ENCODE measurements around the gene SLC5A11. TPM values are rescaled to one million over a fixed set of nuclear protein-coding genes. Genes with fewer than 3 reads are reported as not detected.
A peak's percentile ranks its signal among the peaks of the same experiment; 100 is the strongest.
"Not testable (repeated sequence)": the region's sequence is repeated elsewhere in the genome, so short reads cannot be mapped to it uniquely, and the experiment has no call there.

Gene SLC5A11
- total RNA-seq, 1 experiment from 2014 or later, result not detected

- no TSS peak for BruUV-seq (replicated peaks)
- no peak overlapping the region for H3K27ac ChIP-seq (ENCODE audit: low read depth, low read length, poor library complexity, severe bottlenecking)
- peaks cover 99% of the 10 kb centered on the region for H3K36me3 ChIP-seq (ENCODE audit: insufficient read depth, low read length, poor library complexity, severe bottlenecking)
- no peaks in the 10 kb centered on the region for H3K27me3 ChIP-seq (replicated peaks; ENCODE audit: insufficient read depth, low read depth, low read length, poor library complexity)
- DNase-seq (ENCODE audit: low spot score), result no peak
- ChIA-PET CTCF (no interaction called here), POLR2A (ENCODE audit: low non-redundant PET) (no interaction called here)
- H3K9me3 ChIP-seq (ENCODE audit: low read depth, low read length, poor library complexity, severe bottlenecking), result no peaks in the 10 kb centered on the region
- TF ChIP-seq CTCF (conservative IDR thresholded peaks at IDR 0.05; ENCODE audit: low read depth, low read length), result no peak
- TF ChIP-seq EZH2 (IDR thresholded peaks at IDR 0.05; ENCODE audit: borderline replicate concordance, low read depth, low read length, poor library complexity, severe bottlenecking), result no peak
- H3K4me3 ChIP-seq (ENCODE audit: low read depth, low read length, poor library complexity, severe bottlenecking), result no peak overlapping the region
- intact Hi-C loops (cut with micrococcal nuclease; ENCODE audit: unreplicated experiment), result loop anchor here (5.0 kb wide), 1 partner anchor 243 kb away; no protein-coding TSS in a partner anchor
- H3K4me1 ChIP-seq (ENCODE audit: insufficient read depth, low read length, poor library complexity, severe bottlenecking), result no peaks in the 10 kb centered on the region
These were observed 40.3 kb upstream of the SLC5A11 start for GRCh38 chr16:24805484-24805883.

GRCh38 chr16:24807301-24807700 lies 38.5 kb upstream of the SLC5A11 start:
- TF ChIP-seq EZH2 (IDR thresholded peaks at IDR 0.05; ENCODE audit: borderline replicate concordance, low read depth, low read length, poor library complexity, severe bottlenecking), result no peak
- TF ChIP-seq CTCF (conservative IDR thresholded peaks at IDR 0.05; ENCODE audit: low read depth, low read length), result no peak
- intact Hi-C loops (cut with micrococcal nuclease; ENCODE audit: unreplicated experiment), result loop anchor here (5.0 kb wide), 1 partner anchor 245 kb away; no protein-coding TSS in a partner anchor
- POLR2A ChIA-PET (ENCODE audit: low non-redundant PET), result interaction anchor here (0.6 kb wide), 1 partner anchor 293 kb away, joined by 4 read pairs; no protein-coding TSS in a partner anchor
- no peak for DNase-seq (ENCODE audit: low spot score)
- no TSS peak for BruUV-seq (replicated peaks)
- CTCF ChIA-PET, result interaction anchor here (0.6 to 0.7 kb wide), 2 partner anchors 43 to 260 kb away, joined by 7 to 11 read pairs; no protein-coding TSS in a partner anchor
- Histone ChIP-seq H3K27ac (ENCODE audit: low read depth, low read length, poor library complexity, severe bottlenecking) (no peak overlapping the region), H3K27me3 (replicated peaks; ENCODE audit: insufficient read depth, low read depth, low read length, poor library complexity) (no peaks in the 10 kb centered on the region), H3K4me3 (ENCODE audit: low read depth, low read length, poor library complexity, severe bottlenecking) (no peak overlapping the region), H3K9me3 (ENCODE audit: low read depth, low read length, poor library complexity, severe bottlenecking) (no peaks in the 10 kb centered on the region), H3K36me3 (ENCODE audit: insufficient read depth, low read length, poor library complexity, severe bottlenecking) (peaks cover 98% of the 10 kb centered on the region), H3K4me1 (ENCODE audit: insufficient read depth, low read length, poor library complexity, severe bottlenecking) (no peaks in the 10 kb centered on the region)

GRCh38 chr16:24810951-24811843 lies 34.6 kb upstream of the SLC5A11 start:
- Histone ChIP-seq H3K4me3 (ENCODE audit: low read depth, low read length, poor library complexity, severe bottlenecking) (no peak overlapping the region), H3K27ac (ENCODE audit: low read depth, low read length, poor library complexity, severe bottlenecking) (no peak overlapping the region), H3K27me3 (replicated peaks; ENCODE audit: insufficient read depth, low read depth, low read length, poor library complexity) (no peaks in the 10 kb centered on the region), H3K36me3 (ENCODE audit: insufficient read depth, low read length, poor library complexity, severe bottlenecking) (peaks cover 95% of the 10 kb centered on the region), H3K9me3 (ENCODE audit: low read depth, low read length, poor library complexity, severe bottlenecking) (no peaks in the 10 kb centered on the region), H3K4me1 (ENCODE audit: insufficient read depth, low read length, poor library complexity, severe bottlenecking) (no peaks in the 10 kb centered on the region)
- BruUV-seq (replicated peaks), result no TSS peak
- peak; percentile 7 for DNase-seq (ENCODE audit: low spot score)
- ChIA-PET POLR2A (ENCODE audit: low non-redundant PET) (no interaction called here), CTCF (interaction anchor here (0.9 kb wide), 1 partner anchor 8 kb away, joined by 3 read pairs; no protein-coding TSS in a partner anchor)
- intact Hi-C loops (cut with micrococcal nuclease; ENCODE audit: unreplicated experiment), result no loop called here
- TF ChIP-seq CTCF (conservative IDR thresholded peaks at IDR 0.05; ENCODE audit: low read depth, low read length) (no peak), EZH2 (IDR thresholded peaks at IDR 0.05; ENCODE audit: borderline replicate concordance, low read depth, low read length, poor library complexity, severe bottlenecking) (no peak)

- H3K9me3 ChIP-seq (ENCODE audit: low read depth, low read length, poor library complexity, severe bottlenecking); H3K4me1 ChIP-seq (ENCODE audit: insufficient read depth, low read length, poor library complexity, severe bottlenecking); H3K27ac ChIP-seq (ENCODE audit: low read depth, low read length, poor library complexity, severe bottlenecking); H3K27me3 ChIP-seq (replicated peaks; ENCODE audit: insufficient read depth, low read depth, low read length, poor library complexity); H3K4me3 ChIP-seq (ENCODE audit: low read depth, low read length, poor library complexity, severe bottlenecking); POLR2A ChIA-PET (ENCODE audit: low non-redundant PET); intact Hi-C loops (cut with micrococcal nuclease; ENCODE audit: unreplicated experiment); DNase-seq (ENCODE audit: low spot score); CTCF ChIA-PET; BruUV-seq (replicated peaks): not testable (repeated sequence)
- peaks cover 95% of the 10 kb centered on the region for H3K36me3 ChIP-seq (ENCODE audit: insufficient read depth, low read length, poor library complexity, severe bottlenecking)
These were observed 33.0 kb upstream of the SLC5A11 start for GRCh38 chr16:24812813-24813212.
